Astrocyte of the hippocampus (primary cell): ENCODE results near the gene KIAA1755.

Source experiments
- DNase-seq: peaks from one replicate; pipeline ENCODE4 v3.0.0; 2011; ENCODE audit warnings: low read depth, low spot score

KIAA1755 gene

GRCh38 chr20:38260378-38261053, at the start of gene KIAA1755:
Gene KIAA1755 (minus strand): TSS chr20:38260735. CDS start chr20:38260500, 235 bp downstream.
- peak; percentile 57 for DNase-seq

DNA sequence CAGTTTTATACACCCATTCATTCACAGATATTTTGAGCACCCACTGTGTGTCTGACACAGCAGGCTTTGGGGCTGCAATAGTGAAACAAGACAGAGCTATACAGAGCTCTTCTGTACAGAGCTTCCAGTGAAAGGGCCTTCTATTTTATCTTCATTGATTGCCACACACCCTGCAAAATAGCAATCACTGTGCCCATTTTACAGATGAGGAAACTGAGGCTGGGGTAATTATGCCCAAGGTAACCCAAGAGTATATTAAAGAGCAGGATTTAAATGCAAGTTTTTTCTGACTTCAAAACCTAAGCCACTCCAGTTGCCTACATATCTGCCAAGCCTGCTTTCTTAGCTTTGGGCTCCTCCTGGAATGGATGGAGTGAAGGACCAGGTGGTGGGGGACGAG, 47.9 kb upstream of the KIAA1755 start:
- no peak for DNase-seq

GRCh38 chr20:38308047-38308438, 47.5 kb upstream of the KIAA1755 start:
- DNase-seq, result no peak

GRCh38 chr20:38307371-38308046, 47.0 kb upstream of the KIAA1755 start:
- DNase-seq, result peak; percentile 43

GRCh38 chr20:38306379-38306778, 45.8 kb upstream of the KIAA1755 start:
- no peak for DNase-seq

DNA sequence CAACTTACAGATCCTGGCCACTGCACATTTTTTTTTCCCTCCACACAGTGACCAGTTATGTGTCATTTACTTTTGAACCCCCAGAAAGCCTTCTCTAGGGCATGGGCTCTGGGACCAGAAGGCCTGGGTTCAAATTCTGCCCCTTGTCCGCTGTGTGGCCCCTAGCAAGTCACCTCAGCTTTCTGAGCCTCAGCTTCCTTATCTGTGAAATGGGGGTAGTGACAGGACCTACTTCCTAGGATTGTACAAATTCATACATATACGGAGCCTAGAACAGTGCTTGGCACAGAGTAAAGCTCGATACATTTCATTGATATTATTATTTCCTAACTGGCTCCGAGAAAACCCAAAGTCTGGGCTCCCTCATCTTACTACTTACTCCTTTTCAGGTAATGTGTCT, 45.0 kb upstream of the KIAA1755 start:
- no peak for DNase-seq

DNA sequence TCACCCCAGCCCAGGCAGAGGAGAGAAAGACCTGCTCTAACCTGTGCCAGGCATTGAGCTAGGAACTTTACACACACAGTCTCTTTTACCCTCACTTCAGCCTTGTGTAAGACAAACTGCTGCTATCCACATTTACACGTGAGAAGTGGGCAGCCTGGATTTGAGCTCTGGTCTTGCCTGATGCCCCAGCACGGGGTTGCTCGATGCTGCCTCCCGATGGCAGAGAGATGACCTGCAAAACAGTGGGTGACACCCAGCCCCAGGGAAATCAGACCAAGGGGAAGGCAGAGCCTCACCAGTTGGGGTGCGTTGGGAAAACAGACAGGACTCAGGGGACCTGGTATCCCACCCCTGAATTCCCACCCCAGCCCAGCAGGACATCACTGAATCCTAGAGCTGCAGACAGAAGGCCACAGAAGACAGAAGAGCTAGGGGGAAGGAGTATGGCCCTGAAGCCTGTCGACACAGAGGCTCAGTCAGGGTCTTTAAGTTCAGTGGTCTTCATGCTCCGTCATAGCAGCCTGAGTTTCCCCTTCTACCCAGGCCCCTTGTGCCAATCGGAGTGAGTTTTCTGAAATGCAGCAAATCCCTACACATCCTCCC, 44.4 kb upstream of the KIAA1755 start:
- DNase-seq, result peak; percentile 22

DNA sequence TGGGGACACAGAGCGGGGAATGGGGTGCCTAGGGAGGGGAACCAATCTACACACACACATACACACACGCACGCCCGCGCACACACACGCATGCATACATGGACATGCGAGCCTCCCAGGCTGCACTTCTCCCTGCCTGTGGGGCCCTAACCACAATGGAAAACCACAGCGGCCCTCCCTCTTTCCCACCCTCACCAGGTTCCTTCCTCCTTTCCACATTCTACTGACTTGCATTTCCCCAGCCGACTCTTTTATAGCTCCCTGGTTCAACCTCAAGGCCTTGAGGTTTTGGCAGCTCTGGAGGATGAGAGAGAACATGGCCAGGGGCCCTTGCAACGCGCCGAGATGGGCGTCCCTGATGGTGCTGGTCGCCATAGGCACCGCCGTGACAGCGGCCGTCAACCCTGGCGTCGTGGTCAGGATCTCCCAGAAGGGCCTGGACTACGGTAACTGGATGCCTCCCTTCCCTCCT, 43.4 kb upstream of the KIAA1755 start, which contains the start of gene BPI:
TSS of gene BPI (plus strand) at position 249 of the 472 bp plus-strand sequence. CDS start at position 317, 68 bp downstream.
- DNase-seq, result peak; percentile 39

GRCh38 chr20:38302786-38303185, 42.3 kb upstream of the KIAA1755 start:
- no peak for DNase-seq

DNA sequence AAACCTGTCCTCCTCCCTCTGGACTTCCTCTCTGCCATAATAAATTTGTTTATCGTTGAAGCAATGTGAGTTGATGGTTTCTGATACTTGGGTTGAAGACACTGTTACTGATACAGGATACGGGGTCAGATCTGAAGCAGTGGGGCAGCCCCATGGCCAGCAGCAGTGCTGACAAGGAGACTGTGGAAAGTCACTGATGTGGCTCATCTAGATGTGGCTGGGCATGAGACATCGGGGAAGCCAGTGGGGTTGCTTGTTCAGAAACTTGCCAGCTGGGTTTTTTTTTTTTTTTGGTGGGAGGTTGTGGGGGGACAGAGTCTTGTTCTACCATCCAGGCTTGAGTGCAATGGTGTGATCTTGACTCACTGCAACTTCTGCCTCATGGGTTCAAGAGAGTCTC, 40.8 kb upstream of the KIAA1755 start:
- no peak for DNase-seq

GRCh38 chr20:38300438-38300837, 39.9 kb upstream of the KIAA1755 start:
- no peak for DNase-seq

- DNase-seq, result no peak
These were observed 39.4 kb upstream of the KIAA1755 start for GRCh38 chr20:38299963-38300362.

DNA sequence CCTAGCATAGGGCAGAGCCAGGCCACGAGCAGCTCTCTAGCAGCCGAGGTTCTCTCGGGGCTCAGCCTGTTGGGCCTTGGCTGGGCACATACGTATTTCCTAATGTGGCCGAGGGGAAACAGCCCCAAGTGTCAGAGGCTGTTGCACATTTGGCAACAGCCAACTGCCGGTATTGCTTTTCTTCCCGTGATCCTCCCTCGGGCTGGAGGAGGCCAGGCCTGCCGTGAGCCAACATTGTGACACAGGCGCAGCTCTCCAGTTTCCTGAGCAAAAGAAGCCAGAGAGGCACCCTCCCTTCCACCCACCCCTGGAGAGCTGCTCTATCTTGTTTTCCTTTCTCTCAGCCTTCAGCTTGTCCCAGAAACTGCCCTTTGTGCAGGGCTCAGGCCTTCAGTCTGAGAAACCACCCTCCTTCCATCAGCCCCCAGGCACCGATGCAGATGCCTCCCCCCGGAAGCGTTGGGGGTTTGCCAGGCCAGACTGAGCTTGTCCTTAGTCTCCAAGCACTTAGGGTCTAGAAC, 38.3 kb upstream of the KIAA1755 start:
- peak; percentile 37 for DNase-seq

DNA sequence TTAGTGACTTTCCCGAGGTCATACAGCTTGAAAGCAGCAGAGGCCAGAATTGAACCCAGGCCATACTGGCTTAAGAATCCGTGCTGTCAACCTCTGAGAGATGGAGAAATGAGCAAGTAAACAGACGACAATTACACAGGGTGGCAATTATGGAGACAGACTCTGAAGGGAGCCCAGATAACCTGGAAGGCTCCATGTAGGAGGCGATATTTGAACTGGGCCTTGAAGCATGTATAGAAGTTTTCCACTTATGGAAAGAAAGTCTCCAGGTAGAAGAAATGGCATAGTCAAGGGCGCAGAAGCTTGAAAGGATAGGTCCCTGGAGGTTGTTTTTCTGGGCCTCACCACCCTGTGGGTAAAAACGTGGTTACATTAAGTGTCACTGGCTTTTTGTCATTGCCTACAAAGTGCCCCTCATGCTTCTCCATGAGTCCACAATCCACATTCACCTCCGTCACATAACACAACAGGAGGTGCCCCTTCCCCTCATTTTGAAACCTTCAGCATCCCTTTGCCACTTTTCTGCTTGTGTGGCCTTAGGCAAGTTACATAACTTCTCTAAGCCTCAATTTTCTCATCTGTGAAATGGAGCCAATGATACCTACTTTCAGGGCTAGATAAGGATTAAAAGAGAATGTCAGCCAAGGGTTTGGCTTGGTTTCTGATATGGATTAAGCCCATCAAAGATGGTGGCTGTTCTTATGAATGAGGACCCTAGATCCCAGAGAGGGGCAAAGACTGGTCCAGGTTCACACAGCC, 37.6 kb upstream of the KIAA1755 start:
- no peak for DNase-seq

DNA sequence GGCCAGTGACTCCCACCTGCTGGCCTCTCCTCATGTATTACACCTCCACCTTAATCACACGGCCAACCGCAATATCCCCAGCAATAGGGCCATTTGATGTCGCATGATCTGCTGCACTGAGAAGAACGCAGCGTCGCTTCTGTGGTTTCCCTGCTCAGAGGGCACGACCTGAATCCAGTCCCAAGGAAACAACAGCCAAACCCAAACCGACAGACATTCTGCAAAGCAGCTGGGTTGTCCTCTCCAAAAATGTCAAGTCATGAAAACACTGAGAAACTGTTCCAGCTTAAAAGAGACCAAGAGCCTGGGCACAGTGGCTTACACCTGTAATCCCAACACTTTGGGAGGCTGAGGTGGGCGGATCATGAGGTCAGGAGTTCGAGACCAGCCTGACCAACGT, 35.9 kb upstream of the KIAA1755 start:
- no peak for DNase-seq

DNA sequence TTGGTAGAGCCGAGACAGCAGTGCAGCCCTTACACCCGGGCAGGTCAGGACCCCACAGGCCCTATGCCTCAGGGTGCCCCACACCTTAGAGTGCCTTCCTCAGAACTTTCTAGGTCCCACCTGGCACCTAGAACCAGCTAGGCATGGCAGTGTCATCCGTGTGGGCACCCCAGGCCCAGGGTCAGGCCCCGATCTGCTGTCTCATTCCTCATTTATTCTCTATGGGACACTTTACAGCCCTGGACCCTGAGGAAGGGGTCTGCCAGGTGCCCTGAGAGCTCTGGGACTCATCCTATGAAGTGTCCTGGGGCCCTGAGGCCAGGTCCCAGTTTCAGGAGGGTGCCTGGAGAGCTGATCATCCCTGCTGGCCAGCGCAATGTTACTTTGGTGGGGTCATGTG, 35.3 kb upstream of the KIAA1755 start:
- no peak for DNase-seq

- DNase-seq, result no peak
These were observed 33.6 kb upstream of the KIAA1755 start for GRCh38 chr20:38294076-38294591.

DNA sequence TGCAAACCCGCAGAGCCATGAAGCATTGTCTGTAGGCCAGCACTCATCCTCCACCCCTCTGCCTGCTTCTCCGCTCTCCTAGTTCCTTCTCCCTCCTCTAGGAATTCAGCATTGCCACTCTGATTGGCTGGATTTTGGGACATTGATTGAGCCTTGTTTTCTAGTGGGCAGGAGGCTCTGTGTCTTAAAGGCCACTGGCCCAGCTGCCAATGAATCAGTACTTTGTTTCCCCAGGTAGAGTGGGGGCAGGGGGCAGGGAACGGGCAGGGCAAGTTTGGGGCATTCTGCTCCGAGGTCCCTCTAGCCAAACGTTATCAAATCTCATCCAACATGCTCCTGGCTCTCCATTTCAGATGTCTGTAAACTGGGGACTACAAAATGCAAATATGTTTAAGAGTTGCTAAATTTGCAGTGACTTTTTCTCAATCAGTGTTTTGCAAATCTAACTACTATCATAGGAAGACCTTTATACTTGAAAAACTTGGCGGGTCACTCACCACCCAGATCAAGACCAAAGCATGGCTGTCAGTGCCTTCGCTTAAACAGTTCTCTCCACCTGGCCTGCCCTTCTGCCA, 33.0 kb upstream of the KIAA1755 start:
- peak; percentile 57 for DNase-seq

- DNase-seq, result no peak
These were observed 31.4 kb upstream of the KIAA1755 start for GRCh38 chr20:38291966-38292365.

- peak; percentile 87 for DNase-seq
These were observed 30.6 kb upstream of the KIAA1755 start for GRCh38 chr20:38290829-38291814.
